K562 (cell line): Measurements from ENCODE around the gene MYO7A. TPM values are rescaled to one million over a fixed set of nuclear protein-coding genes. Genes with fewer than 3 reads are reported as not detected.
A peak's percentile ranks its signal among the peaks of the same experiment; 100 is the strongest.

Experiments
- BRD9 ChIP-seq: fragments of 450-650 bp; IDR thresholded peaks from 2 replicates; pipeline ENCODE4 v1.6.1; 2018; ENCODE audit warnings: low read depth; ENCODE audit not compliant: partially characterized antibody
- CHAMP1 ChIP-seq: fragments of 450-650 bp; IDR thresholded peaks from 2 replicates; pipeline ENCODE4 v1.6.1; 2016; ENCODE audit warnings: mild to moderate bottlenecking
- CTBP1 ChIP-seq: fragments of 450-650 bp; IDR thresholded peaks from 2 replicates; pipeline ENCODE4 v1.6.1; 2016; ENCODE audit warnings: borderline replicate concordance
- ETS2 ChIP-seq: IDR thresholded peaks from 2 replicates; pipeline ENCODE4 v1.6.1; 2016; ENCODE audit warnings: borderline replicate concordance, missing genetic modification characterization, mild to moderate bottlenecking, moderate library complexity, missing compliant biosample characterization; ENCODE audit not compliant: poor library complexity, severe bottlenecking
- ETV1 ChIP-seq: fragments of 450-650 bp; conservative IDR thresholded peaks from 2 replicates; pipeline ENCODE4 v1.6.1; 2016; ENCODE audit warnings: missing genetic modification characterization, control low read depth, low read depth, missing compliant biosample characterization
- IRF1 ChIP-seq: sonication (generic); formaldehyde crosslinking; IDR thresholded peaks from 2 replicates; pipeline ENCODE4 v1.8.0; 2022; ENCODE audit warnings: missing genetic modification reagents, mild to moderate bottlenecking, borderline replicate concordance
- LCOR ChIP-seq: sonication (generic); formaldehyde crosslinking; IDR thresholded peaks from 2 replicates; pipeline ENCODE4 v1.8.0; 2022; ENCODE audit warnings: mild to moderate bottlenecking, missing genetic modification reagents
- MAFK ChIP-seq: IDR thresholded peaks from 2 replicates; pipeline ENCODE4 v1.6.1; 2011; ENCODE audit warnings: low read length, improper control_type of control experiment
- MBD2 ChIP-seq: sonication (generic); IDR thresholded peaks from 2 replicates; pipeline ENCODE4 v1.6.1; 2016; ENCODE audit warnings: low read depth, borderline replicate concordance
- MYNN ChIP-seq, 2 experiments: sonication (generic); formaldehyde crosslinking in 1 of 2; IDR thresholded peaks; 2 replicates each; pipeline versions ENCODE4 v1.5.0 to v1.6.1; 2016 to 2020; ENCODE audit warnings: antibody characterized with exemption in 1 of 2, missing genetic modification reagents in 1 of 2
- NEUROD1 ChIP-seq: fragments of 150-350 bp; IDR thresholded peaks from 2 replicates; pipeline ENCODE4 v1.6.1; 2014; ENCODE audit warnings: borderline replicate concordance, low read length, low read depth; ENCODE audit not compliant: partially characterized antibody
- PHF20 ChIP-seq: fragments of 450-650 bp; IDR thresholded peaks from 2 replicates; pipeline ENCODE4 v1.6.1; 2018; ENCODE audit not compliant: partially characterized antibody
- PTBP1 ChIP-seq: fragments of 200-400 bp; formaldehyde crosslinking; IDR thresholded peaks from 2 replicates; pipeline ENCODE4 v1.6.1; 2017; ENCODE audit warnings: low read depth, low read length
- RBFOX2 ChIP-seq: fragments of 200-400 bp; formaldehyde crosslinking; IDR thresholded peaks from 2 replicates; pipeline ENCODE4 v1.6.1; 2017; ENCODE audit warnings: low read depth, mild to moderate bottlenecking, low read length, moderate library complexity
- RFX7 ChIP-seq: fragments of 250-450 bp; sonication (Bioruptor Pico); IDR thresholded peaks from 2 replicates; pipeline ENCODE4 v1.5.1; 2021; ENCODE audit warnings: mild to moderate bottlenecking
- USF1 ChIP-seq: sonication (generic); formaldehyde crosslinking; IDR thresholded peaks from 2 replicates; pipeline ENCODE4 v1.9.0; 2022; ENCODE audit warnings: mild to moderate bottlenecking, missing genetic modification reagents
- YBX1 ChIP-seq: fragments of 450-650 bp; IDR thresholded peaks from 2 replicates; pipeline ENCODE4 v1.7.1; 2016; ENCODE audit warnings: mild to moderate bottlenecking
- ZMIZ1 ChIP-seq, 2 experiments: fragments of 150-350 bp in 1 of 2; IDR thresholded peaks; 2 replicates each; pipeline ENCODE4 v1.6.1; 2012 to 2016; ENCODE audit warnings: low read depth in 2 of 2, low read length in 2 of 2, mild to moderate bottlenecking in 1 of 2, moderate library complexity in 1 of 2
- ZNF253 ChIP-seq: fragments of 250-450 bp; sonication (Bioruptor Pico); conservative IDR thresholded peaks from 2 replicates; pipeline ENCODE4 v1.6.1; 2021; ENCODE audit warnings: mild to moderate bottlenecking
- ZNF354B ChIP-seq: fragments of 250-450 bp; sonication (Bioruptor Pico); IDR thresholded peaks from 2 replicates; pipeline ENCODE4 v1.4.0; 2020
- ZNF79 ChIP-seq: fragments of 250-450 bp; sonication (Bioruptor Pico); IDR thresholded peaks from 2 replicates; pipeline ENCODE4 v1.4.0; 2020; ENCODE audit warnings: low read depth, mild to moderate bottlenecking, moderate library complexity
- polyA plus RNA-seq, 8 experiments: library from polyadenylated mRNA; depleted of rRNA in 4 of 8; stranded (reverse) in 5 of 8; unstranded in 3 of 8; fragments of >200 nt; fragmentation: Nextera tagmentation in 2 of 8; fragmentation: Illumina TruSeq in 1 of 8; extraction: Ambion mirVana in 2 of 8; extraction: Trizol in 1 of 8; gene quantifications; 2 replicates each; pipeline versions ENCODE4 v1.2.1 to v1.2.3, GENCODE V29; 2011 to 2014; ENCODE audit warnings: inconsistent platforms in 1 of 8, missing spikeins in 1 of 8
- total RNA-seq, 7 experiments: library from RNA; depleted of rRNA in 6 of 7; stranded (reverse); fragments of >200 nt in 6 of 7; fragmentation: Illumina TruSeq in 2 of 7; extraction: Trizol in 2 of 7; gene quantifications; 2 replicates each; pipeline versions ENCODE4 v1.2.1 to v1.2.3, GENCODE V29; 2011 to 2021; ENCODE audit warnings: low replicate concordance in 1 of 7

MYO7A gene
- total and polyA plus RNA-seq, 9 of the 15 experiments (the other 6 are each of a cell fraction or from before 2014, with no cell fraction given), result 0.01 to 0.11 (median 0.07) TPM; not detected in 1

- TF ChIP-seq CHAMP1, result no peak
- TF ChIP-seq BRD9, result no peak
- no peak for TF ChIP-seq ZNF79 (CRISPR knock-in tag)
- TF ChIP-seq NEUROD1, result no peak
- TF ChIP-seq ZMIZ1 (IDR thresholded peaks at IDR 0.05; ENCODE audit: low read depth in 2 of 2, low read length in 2 of 2), result 0 out of 4 replicates have a peak, but pooled peaks of 1 of the 2 experiments have one; percentile 37
- no peak for TF ChIP-seq ETS2 (tag)
- no peak for TF ChIP-seq IRF1
- TF ChIP-seq MAFK, result 0 out of 2 replicates have a peak, but pooled peaks have one; percentile 3
- no peak for TF ChIP-seq ZNF253 (CRISPR knock-in tag)
- TF ChIP-seq MYNN (IDR thresholded peaks at IDR 0.05), result no peak
- no peak for TF ChIP-seq MYNN (CRISPR knock-in tag; IDR thresholded peaks at IDR 0.05)
- TF ChIP-seq RBFOX2, result no peak
- TF ChIP-seq RFX7 (CRISPR knock-in tag), result no peak
- 0 out of 2 replicates have a peak, but pooled peaks have one; percentile 11 for TF ChIP-seq USF1
- no peak for TF ChIP-seq PTBP1
- no peak for TF ChIP-seq PHF20
- TF ChIP-seq CTBP1, result peak; percentile 85
- no peak for TF ChIP-seq MBD2
- TF ChIP-seq LCOR, result peak; percentile 55
- TF ChIP-seq YBX1, result no peak
- no peak for TF ChIP-seq ZNF354B
- TF ChIP-seq ETV1 (tag), result no peak
Measured at GRCh38 chr11:77091146-77091940, 36.7 kb upstream of the MYO7A start (continued).
